ENCODE data around the gene MDM4.
"Not testable (repeated sequence)": the region's sequence is repeated elsewhere in the genome, so short reads cannot be mapped to it uniquely, and the experiment has no call there.

Gene MDM4

DNA sequence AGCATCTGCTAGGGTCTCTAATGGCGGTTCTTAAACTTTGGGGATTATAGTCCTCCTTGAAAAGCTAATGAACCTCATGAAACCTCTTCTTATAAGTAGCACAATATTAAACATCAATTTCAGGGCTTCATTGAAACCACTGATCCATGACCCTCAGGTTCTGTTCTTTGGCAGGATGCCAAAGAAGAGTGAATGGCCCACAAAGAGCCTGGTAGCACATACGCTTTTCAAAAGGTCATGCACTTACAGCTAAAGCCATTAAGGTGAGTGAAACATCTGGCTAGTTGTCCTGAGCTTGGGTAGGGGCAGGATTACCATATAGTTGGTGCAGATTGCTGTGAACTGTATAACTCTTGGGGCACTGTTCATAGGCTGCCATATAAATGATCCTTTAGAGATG lies 42.3 kb downstream of the MDM4 start:
- in situ Hi-C loops (cut with HindIII; ENCODE audit: low sequenced_read_pairs): no loop called here
- DNase-seq (ENCODE audit: low read depth): no peak
- TF ChIP-seq CTCF (IDR thresholded peaks at IDR 0.05; ENCODE audit: low read depth, low read length, missing control alignments): no peak
- H3K4me3 ChIP-seq (ENCODE audit: low read depth, low read length): no peak overlapping the region

- DNase-seq (ENCODE audit: low read depth); H3K4me3 ChIP-seq (ENCODE audit: low read depth, low read length); in situ Hi-C loops (cut with HindIII; ENCODE audit: low sequenced_read_pairs): not testable (repeated sequence)
These were observed 43.8 kb downstream of the MDM4 start for GRCh38 chr1:204560002-204560401.

DNA sequence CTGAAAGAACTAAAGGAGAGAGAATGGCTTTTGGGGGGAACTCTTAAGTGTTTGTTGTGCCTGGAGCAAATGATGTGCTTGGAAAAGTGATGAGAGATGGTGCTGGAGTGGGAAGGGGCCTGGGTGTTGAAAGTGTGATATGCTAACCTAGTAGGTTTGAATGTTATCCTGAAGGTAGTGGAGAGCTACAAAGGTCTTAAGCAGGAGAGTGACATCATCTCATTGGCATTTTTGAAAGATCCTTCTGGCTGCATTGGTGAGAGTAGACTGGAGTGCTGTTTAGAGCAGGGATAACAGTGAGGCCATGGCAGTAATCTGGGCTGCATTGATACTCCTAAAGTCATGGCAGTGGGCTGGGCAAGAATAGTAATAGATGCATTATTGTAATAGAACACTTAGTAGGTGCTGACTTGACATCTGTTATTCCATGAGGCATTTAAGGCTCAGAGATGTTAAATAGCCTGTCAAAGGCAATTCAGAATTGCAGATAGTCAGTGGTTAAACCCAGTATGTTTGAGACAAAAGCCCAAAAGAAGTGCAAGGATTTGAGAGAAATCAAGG lies 44.5 kb downstream of the MDM4 start:
- TF ChIP-seq CTCF (IDR thresholded peaks at IDR 0.05; ENCODE audit: low read depth, low read length, missing control alignments): no peak
- DNase-seq (ENCODE audit: low read depth): no peak
- in situ Hi-C loops (cut with HindIII; ENCODE audit: low sequenced_read_pairs): no loop called here
- H3K4me3 ChIP-seq (ENCODE audit: low read depth, low read length): no peak overlapping the region

DNA sequence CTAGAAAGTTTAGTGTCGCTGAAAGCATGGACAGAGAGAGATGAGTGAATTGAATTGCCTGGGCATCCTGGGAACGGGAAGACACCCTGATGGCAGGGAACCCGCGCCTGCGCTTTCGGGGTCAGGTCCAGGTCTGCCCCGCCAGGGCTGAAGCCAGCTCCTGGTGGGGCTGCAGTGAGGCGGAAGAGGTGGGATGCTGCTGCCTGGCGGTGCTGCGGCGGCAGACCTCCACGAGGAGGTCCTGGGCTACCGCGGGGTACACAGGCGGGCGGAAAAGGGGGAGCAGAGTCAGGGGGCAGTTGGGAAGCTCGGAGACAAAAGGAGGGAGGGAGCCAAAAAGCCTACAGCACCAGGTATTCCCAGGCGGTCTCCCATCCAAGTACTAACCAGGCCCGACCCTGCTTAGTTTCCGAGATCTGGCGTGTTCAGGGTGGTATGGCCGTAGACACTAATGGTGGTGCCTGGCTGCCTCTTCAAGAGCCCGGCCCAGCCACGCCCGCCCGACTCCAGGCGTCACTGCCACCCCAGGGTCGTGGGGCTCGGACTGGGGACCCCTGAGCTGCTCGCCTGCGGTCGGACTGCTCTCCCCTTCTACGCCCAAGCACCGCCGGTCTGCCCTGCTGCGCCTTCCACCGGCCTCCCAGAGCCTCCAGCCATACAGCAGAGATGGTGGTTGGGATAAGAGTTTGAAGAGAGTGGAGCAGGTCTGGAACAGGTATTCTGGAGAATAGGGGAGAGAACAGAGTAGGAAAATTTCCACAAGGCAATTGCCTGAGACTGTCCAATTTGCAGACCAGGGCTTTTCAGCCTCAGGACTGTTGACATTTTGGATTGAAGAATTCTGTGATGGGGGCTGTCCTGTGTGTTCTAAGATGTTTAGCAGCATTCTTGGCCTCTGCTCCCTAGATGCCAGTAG lies 46.1 kb downstream of the MDM4 start:
- no peak overlapping the region for H3K4me3 ChIP-seq (ENCODE audit: low read depth, low read length)
- no peak for DNase-seq (ENCODE audit: low read depth)
- in situ Hi-C loops (cut with HindIII; ENCODE audit: low sequenced_read_pairs): no loop called here
- TF ChIP-seq CTCF (IDR thresholded peaks at IDR 0.05; ENCODE audit: low read depth, low read length, missing control alignments): no peak

- H3K4me3 ChIP-seq (ENCODE audit: low read depth, low read length): no peak overlapping the region
- no peak for TF ChIP-seq CTCF (IDR thresholded peaks at IDR 0.05; ENCODE audit: low read depth, low read length, missing control alignments)
- in situ Hi-C loops (cut with HindIII; ENCODE audit: low sequenced_read_pairs): no loop called here
- no peak for DNase-seq (ENCODE audit: low read depth)
These were observed 47.1 kb downstream of the MDM4 start for GRCh38 chr1:204563307-204563706.

DNA sequence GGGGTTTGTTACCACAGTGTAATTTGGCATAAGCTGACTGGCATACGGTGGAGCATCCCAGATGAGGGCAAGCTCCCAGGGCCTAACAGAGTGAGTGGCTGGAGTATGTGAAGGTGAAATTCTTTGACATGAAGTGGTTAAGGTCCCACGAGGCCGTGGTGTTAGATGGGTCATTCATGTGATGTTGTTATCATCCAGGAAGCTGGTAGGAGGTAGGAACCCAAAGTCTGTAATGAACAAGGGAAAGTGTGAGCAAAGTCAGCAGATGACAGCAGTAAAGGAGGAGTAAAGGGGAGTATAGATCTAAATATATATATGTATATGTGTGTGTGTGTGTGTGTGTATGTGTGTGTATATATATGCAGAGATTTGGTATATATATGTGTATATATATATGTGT lies 47.6 kb downstream of the MDM4 start:
- TF ChIP-seq CTCF (IDR thresholded peaks at IDR 0.05; ENCODE audit: low read depth, low read length, missing control alignments): no peak
- no peak overlapping the region for H3K4me3 ChIP-seq (ENCODE audit: low read depth, low read length)
- no peak for DNase-seq (ENCODE audit: low read depth)
- in situ Hi-C loops (cut with HindIII; ENCODE audit: low sequenced_read_pairs): no loop called here

DNA sequence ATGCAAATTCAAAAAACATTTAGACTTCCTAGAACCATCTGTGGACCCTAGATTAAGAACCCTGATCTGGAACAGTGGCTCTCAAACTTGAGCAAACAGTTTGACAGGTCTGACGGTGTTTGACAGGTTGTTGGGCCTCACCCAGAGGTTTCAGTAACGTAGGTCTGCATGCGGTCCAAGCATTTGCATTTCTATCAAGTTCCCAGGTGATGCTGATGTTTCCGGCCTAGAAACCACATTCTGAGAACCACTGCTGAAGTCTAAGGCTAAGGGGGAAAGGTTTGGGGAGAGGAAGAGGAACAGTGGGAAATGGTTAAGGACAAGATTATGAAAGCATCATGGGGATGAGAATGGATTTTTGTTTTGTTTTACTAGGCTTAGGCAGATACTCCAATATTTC lies 48.6 kb downstream of the MDM4 start:
- in situ Hi-C loops (cut with HindIII; ENCODE audit: low sequenced_read_pairs): no loop called here
- no peak overlapping the region for H3K4me3 ChIP-seq (ENCODE audit: low read depth, low read length)
- DNase-seq (ENCODE audit: low read depth): no peak
- TF ChIP-seq CTCF (IDR thresholded peaks at IDR 0.05; ENCODE audit: low read depth, low read length, missing control alignments): no peak

All from astrocyte of the cerebellum (primary cell).